SK-N-SH treated with all-trans-retinoic acid at 6 μM for 48 hours (cell line): ENCODE data around the gene CNIH1.
A peak's percentile ranks its signal among the peaks of the same experiment; 100 is the strongest.

Experiments used
- ATAC-seq: fragments of 200-7000 bp; cut with Tn5 transposase; 3 replicates; pipeline ENCODE4 v1.9.1; 2020; ENCODE audit warnings: mild to moderate bottlenecking, moderate library complexity
- ARNTL ChIP-seq: fragments of 450-650 bp; formaldehyde crosslinking; IDR thresholded peaks from 2 replicates; pipeline ENCODE4 v1.5.0; 2020; ENCODE audit warnings: low read depth, mild to moderate bottlenecking, moderate library complexity, borderline replicate concordance
- BACH2 ChIP-seq: fragments of 250-450 bp; sonication (Bioruptor Pico); IDR thresholded peaks from 2 replicates; pipeline ENCODE4 v1.9.0; 2021; ENCODE audit warnings: mild to moderate bottlenecking, borderline replicate concordance
- CSDC2 ChIP-seq: fragments of 250-450 bp; sonication (Bioruptor Pico); IDR thresholded peaks from 2 replicates; pipeline ENCODE4 v1.5.0; 2020; ENCODE audit warnings: mild to moderate bottlenecking, moderate library complexity
- ESRRG ChIP-seq: fragments of 250-450 bp; sonication (Bioruptor Pico); IDR thresholded peaks from 2 replicates; pipeline ENCODE4 v1.6.1; 2021; ENCODE audit warnings: mild to moderate bottlenecking
- GLIS3 ChIP-seq: fragments of 250-450 bp; sonication (Bioruptor Pico); IDR thresholded peaks from 2 replicates; pipeline ENCODE4 v1.5.0; 2020; ENCODE audit warnings: mild to moderate bottlenecking, moderate library complexity
- PPARA ChIP-seq: fragments of 250-450 bp; sonication (Bioruptor Pico); IDR thresholded peaks from 2 replicates; pipeline ENCODE4 v1.5.0; 2020; ENCODE audit warnings: mild to moderate bottlenecking, borderline replicate concordance
- RARB ChIP-seq: fragments of 250-450 bp; sonication (Bioruptor Pico); IDR thresholded peaks from 2 replicates; pipeline ENCODE4 v1.8.0; 2021; ENCODE audit warnings: mild to moderate bottlenecking, moderate library complexity
- TCF4 ChIP-seq: fragments of 250-450 bp; sonication (Bioruptor Pico); IDR thresholded peaks from 2 replicates; pipeline ENCODE4 v1.8.0; 2021; ENCODE audit warnings: mild to moderate bottlenecking, moderate library complexity, borderline replicate concordance
- TOX ChIP-seq: fragments of 250-450 bp; sonication (Bioruptor Pico); IDR thresholded peaks from 2 replicates; pipeline ENCODE4 v1.8.0; 2021; ENCODE audit warnings: mild to moderate bottlenecking, moderate library complexity, borderline replicate concordance
- ZC3H10 ChIP-seq: fragments of 250-450 bp; sonication (Bioruptor Pico); IDR thresholded peaks from 2 replicates; pipeline ENCODE4 v1.5.1; 2021; ENCODE audit warnings: mild to moderate bottlenecking, moderate library complexity
- ZFP30 ChIP-seq: fragments of 450-650 bp; formaldehyde crosslinking; IDR thresholded peaks from 2 replicates; pipeline ENCODE4 v1.5.0; 2022; ENCODE audit warnings: mild to moderate bottlenecking, moderate library complexity
- ZNF565 ChIP-seq: fragments of 450-650 bp; formaldehyde crosslinking; conservative IDR thresholded peaks from 2 replicates; pipeline ENCODE4 v1.5.0; 2020; ENCODE audit warnings: low read depth, mild to moderate bottlenecking, moderate library complexity
- ZNF70 ChIP-seq: fragments of 450-650 bp; formaldehyde crosslinking; IDR thresholded peaks from 2 replicates; pipeline ENCODE4 v1.5.0; 2020; ENCODE audit warnings: mild to moderate bottlenecking, moderate library complexity
- TF ChIP-seq, protein P1 (sequence below): fragments of 250-450 bp; sonication (Bioruptor Pico); IDR thresholded peaks from 2 replicates; pipeline ENCODE4 v1.5.1; 2020; ENCODE audit warnings: low read depth, mild to moderate bottlenecking, moderate library complexity
- TF ChIP-seq, protein P2 (sequence below): fragments of 250-450 bp; sonication (Bioruptor Pico); IDR thresholded peaks from 2 replicates; pipeline ENCODE4 v1.8.0; 2021; ENCODE audit warnings: low read depth, mild to moderate bottlenecking, moderate library complexity, borderline replicate concordance
- TF ChIP-seq, protein P3 (sequence below): fragments of 250-450 bp; sonication (Bioruptor Pico); IDR thresholded peaks from 2 replicates; pipeline ENCODE4 v1.8.0; 2020; ENCODE audit warnings: mild to moderate bottlenecking, moderate library complexity, borderline replicate concordance
- TF ChIP-seq, protein P4 (sequence below): fragments of 250-450 bp; sonication (Bioruptor Pico); IDR thresholded peaks from 2 replicates; pipeline ENCODE4 v1.5.1; 2021; ENCODE audit warnings: mild to moderate bottlenecking, moderate library complexity

CNIH1 gene

DNA sequence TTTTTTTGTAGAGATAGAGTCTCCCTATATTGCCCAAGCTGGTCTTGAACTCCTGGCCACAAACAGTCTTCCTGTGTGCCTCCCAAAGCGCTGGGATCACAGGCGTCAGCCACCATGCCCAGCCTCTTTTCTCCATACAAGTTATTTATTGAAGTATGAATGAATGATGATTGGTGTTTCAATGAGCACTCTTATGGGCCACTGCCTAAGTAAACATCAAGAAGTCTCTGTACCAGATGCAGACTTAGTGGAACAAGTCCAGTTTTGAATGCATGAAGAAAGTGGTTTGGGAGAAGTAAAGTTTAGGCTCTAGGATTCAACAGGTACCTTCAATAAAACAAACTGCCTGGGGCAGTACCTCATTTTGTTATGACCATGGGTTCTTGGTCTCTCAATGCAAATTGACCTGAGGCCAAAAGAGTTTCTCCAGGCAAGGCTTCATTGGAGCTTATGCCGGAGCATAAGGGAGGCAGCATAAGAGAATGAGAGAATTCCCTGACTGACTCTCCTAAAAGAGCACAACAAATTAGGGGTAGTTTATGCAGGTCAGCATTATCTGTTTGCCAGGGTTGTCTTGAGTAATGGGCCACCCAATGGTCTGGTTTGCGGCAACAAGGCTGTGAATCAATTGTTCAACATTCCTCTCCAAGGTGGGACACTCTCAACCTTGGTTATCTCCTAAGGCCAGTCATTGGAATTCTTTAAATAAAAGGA, 48.7 kb upstream of the CNIH1 start (continued):
- TF ChIP-seq, protein P1, sequence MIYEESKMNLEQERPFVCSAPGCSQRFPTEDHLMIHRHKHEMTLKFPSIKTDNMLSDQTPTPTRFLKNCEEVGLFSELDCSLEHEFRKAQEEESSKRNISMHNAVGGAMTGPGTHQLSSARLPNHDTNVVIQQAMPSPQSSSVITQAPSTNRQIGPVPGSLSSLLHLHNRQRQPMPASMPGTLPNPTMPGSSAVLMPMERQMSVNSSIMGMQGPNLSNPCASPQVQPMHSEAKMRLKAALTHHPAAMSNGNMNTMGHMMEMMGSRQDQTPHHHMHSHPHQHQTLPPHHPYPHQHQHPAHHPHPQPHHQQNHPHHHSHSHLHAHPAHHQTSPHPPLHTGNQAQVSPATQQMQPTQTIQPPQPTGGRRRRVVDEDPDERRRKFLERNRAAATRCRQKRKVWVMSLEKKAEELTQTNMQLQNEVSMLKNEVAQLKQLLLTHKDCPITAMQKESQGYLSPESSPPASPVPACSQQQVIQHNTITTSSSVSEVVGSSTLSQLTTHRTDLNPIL (CRISPR knock-in tag): no peak
- TF ChIP-seq, protein P2, sequence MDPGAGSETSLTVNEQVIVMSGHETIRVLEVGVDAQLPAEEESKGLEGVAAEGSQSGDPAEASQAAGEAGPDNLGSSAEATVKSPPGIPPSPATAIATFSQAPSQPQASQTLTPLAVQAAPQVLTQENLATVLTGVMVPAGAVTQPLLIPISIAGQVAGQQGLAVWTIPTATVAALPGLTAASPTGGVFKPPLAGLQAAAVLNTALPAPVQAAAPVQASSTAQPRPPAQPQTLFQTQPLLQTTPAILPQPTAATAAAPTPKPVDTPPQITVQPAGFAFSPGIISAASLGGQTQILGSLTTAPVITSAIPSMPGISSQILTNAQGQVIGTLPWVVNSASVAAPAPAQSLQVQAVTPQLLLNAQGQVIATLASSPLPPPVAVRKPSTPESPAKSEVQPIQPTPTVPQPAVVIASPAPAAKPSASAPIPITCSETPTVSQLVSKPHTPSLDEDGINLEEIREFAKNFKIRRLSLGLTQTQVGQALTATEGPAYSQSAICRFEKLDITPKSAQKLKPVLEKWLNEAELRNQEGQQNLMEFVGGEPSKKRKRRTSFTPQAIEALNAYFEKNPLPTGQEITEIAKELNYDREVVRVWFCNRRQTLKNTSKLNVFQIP (CRISPR knock-in tag): no peak

DNA sequence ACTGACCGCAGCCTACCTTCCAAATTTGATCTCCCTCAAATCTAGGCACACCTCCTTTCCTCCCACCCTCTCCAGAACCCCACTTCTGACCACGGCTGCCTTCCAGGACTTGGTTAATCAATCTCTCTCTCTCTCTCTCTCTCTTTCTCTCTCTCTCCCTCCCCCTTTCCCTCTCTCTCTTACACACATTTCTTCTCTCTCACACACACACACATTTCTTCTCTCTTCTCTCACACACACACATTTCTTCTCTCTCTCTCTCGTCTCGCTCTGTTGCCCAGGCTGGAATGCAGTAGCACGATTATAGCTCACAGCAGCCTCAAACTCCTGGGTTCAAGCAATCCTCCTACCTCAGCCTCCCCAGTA, 48.1 kb upstream of the CNIH1 start:
- peak; percentile 4 for ATAC-seq
- TF ChIP-seq ZNF565 (no peak), ZFP30 (CRISPR knock-in tag) (no peak), RARB (no peak), ZC3H10 (no peak)
- TF ChIP-seq, protein P1 (CRISPR knock-in tag): no peak

DNA sequence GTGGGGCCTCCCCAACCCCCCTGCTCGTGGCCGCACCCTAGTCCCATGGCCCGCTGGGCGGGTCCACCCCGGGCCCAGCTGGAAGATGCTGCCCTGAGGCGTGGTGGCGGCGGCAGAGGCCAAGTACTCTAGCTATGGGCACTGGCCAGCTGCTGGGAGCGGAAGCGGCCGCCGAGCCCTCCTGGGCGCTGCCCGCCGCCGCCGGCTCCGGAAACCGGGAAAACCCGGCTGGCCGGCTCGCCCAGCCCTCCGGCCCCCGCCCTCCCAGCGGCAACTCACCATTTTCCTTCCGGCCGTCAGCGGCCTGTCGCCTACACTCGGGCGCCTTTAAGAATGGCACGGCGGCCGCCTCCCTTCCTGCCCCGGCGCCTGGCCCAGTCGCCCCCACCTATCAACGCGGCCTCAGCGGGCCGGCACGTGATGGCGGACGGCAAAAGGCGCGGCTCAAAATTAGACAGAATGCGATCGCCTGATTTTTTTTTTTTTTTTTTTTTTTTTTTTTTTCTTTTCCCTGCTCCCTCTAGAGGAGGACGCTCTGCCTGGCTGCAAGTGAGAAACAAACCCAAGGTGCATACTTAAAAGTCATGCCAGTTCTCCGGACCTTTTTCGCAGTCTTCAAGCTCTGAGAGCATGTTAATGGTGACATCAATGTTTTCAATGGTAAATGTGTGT, 47.6 kb upstream of the CNIH1 start, which contains the start of gene GMFB:
Gene GMFB (minus strand): TSS at position 335 of the 672 bp plus-strand sequence. CDS start 53 bp downstream, at position 282.
- ATAC-seq: peak; percentile 94
- TF ChIP-seq TOX (no peak), ARNTL (CRISPR knock-in tag) (0 out of 2 replicates have a peak, but pooled peaks have one; percentile 62), PPARA (no peak)
- TF ChIP-seq, protein P3, sequence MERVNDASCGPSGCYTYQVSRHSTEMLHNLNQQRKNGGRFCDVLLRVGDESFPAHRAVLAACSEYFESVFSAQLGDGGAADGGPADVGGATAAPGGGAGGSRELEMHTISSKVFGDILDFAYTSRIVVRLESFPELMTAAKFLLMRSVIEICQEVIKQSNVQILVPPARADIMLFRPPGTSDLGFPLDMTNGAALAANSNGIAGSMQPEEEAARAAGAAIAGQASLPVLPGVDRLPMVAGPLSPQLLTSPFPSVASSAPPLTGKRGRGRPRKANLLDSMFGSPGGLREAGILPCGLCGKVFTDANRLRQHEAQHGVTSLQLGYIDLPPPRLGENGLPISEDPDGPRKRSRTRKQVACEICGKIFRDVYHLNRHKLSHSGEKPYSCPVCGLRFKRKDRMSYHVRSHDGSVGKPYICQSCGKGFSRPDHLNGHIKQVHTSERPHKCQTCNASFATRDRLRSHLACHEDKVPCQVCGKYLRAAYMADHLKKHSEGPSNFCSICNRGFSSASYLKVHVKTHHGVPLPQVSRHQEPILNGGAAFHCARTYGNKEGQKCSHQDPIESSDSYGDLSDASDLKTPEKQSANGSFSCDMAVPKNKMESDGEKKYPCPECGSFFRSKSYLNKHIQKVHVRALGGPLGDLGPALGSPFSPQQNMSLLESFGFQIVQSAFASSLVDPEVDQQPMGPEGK (CRISPR knock-in tag): 0 out of 2 replicates have a peak, but pooled peaks have one; percentile 23

DNA sequence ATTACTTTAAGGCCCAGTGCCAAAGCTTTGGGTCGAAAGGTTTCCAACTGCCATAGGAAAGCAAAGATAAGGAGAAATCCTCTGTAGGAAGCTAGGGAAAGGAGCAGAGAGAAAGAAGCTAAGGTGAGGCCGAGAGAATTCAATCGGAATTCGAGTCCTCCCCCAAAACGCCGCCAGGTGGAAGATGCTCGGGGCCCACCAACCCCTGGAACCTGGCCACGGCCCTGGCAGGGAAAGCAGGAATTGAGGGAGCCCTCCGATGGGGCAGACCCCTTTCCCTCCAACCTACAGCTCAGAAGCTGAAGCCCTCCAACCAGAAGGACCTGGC, 47.1 kb upstream of the CNIH1 start:
- no peak for TF ChIP-seq GLIS3 (CRISPR knock-in tag)
- no peak for TF ChIP-seq BACH2 (CRISPR knock-in tag)
- TF ChIP-seq ESRRG (CRISPR knock-in tag): no peak
- TF ChIP-seq, protein P4, sequence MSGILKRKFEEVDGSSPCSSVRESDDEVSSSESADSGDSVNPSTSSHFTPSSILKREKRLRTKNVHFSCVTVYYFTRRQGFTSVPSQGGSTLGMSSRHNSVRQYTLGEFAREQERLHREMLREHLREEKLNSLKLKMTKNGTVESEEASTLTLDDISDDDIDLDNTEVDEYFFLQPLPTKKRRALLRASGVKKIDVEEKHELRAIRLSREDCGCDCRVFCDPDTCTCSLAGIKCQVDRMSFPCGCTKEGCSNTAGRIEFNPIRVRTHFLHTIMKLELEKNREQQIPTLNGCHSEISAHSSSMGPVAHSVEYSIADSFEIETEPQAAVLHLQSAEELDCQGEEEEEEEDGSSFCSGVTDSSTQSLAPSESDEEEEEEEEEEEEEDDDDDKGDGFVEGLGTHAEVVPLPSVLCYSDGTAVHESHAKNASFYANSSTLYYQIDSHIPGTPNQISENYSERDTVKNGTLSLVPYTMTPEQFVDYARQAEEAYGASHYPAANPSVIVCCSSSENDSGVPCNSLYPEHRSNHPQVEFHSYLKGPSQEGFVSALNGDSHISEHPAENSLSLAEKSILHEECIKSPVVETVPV (CRISPR knock-in tag): no peak
- TF ChIP-seq, protein P2 (CRISPR knock-in tag): no peak
- TF ChIP-seq ARNTL (CRISPR knock-in tag): no peak
- TF ChIP-seq ZNF70 (CRISPR knock-in tag): no peak
- TF ChIP-seq RARB: no peak
- no peak for TF ChIP-seq TOX
- no peak for TF ChIP-seq ZFP30 (CRISPR knock-in tag)
- TF ChIP-seq TCF4: no peak
- TF ChIP-seq CSDC2 (CRISPR knock-in tag): no peak
- no peak for TF ChIP-seq PPARA
- no peak for TF ChIP-seq ZC3H10
- no peak for ATAC-seq
